Upper lobe of left lung (tissue), 6 donors: ENCODE results near the gene EMC8. TPM values are rescaled to one million over a fixed set of nuclear protein-coding genes. Genes with fewer than 3 reads are reported as not detected.

Experiments
- ATAC-seq, 2 donors: fragments of 200-7000 bp; cut with Tn5 transposase; one replicate each; pipeline ENCODE4 v1.9.1; 2022; ENCODE audit warnings: mild to moderate bottlenecking in 2 of 2, moderate library complexity in 2 of 2; ENCODE audit not compliant: low FRiP score in 2 of 2
- DNase-seq, 2 donors: peaks; one replicate each; pipeline ENCODE4 v3.0.0-alpha.2; 2019 to 2020
- H3K27ac ChIP-seq, 4 donors: fragments of 200-600 bp; sonication (generic); one replicate each; pipeline ENCODE4 v1.5.1; 2016 to 2019
- H3K27me3 ChIP-seq, 4 donors: fragments of 200-600 bp; sonication (generic); one replicate each; pipeline ENCODE4 v1.5.1; 2017 to 2019
- H3K36me3 ChIP-seq, 4 donors: fragments of 200-600 bp; sonication (generic); one replicate each; pipeline ENCODE4 v1.5.1; 2016 to 2019
- H3K4me1 ChIP-seq, 4 donors: fragments of 200-600 bp; sonication (generic); one replicate each; pipeline ENCODE4 v1.5.1; 2018 to 2019
- H3K4me3 ChIP-seq, 4 donors: fragments of 200-600 bp; sonication (generic); one replicate each; pipeline ENCODE4 v1.5.1; 2017 to 2019; ENCODE audit warnings: mild to moderate bottlenecking in 2 of 4, moderate library complexity in 1 of 4
- H3K9me3 ChIP-seq, 4 donors: fragments of 200-600 bp; sonication (generic); one replicate each; pipeline ENCODE4 v1.5.1; 2018 to 2019
- CTCF ChIP-seq, 6 experiments: fragments of 450-650 bp in 4 of 6; fragments of 200-600 bp in 2 of 6; sonication (generic) in 2 of 6; IDR thresholded peaks; one replicate each; pipeline ENCODE4 v1.5.1; 2016 to 2019; ENCODE audit warnings: antibody characterized with exemption in 6 of 6
- EP300 ChIP-seq, 4 donors: sonication (generic); formaldehyde crosslinking; IDR thresholded peaks; one replicate each; pipeline ENCODE4 v1.5.1; 2017; ENCODE audit warnings: antibody characterized with exemption in 4 of 4, control low read depth in 2 of 4
- POLR2A ChIP-seq, 4 donors: fragments of 450-650 bp; IDR thresholded peaks; one replicate each; pipeline ENCODE4 v1.5.1; 2016 to 2017; ENCODE audit warnings: antibody characterized with exemption in 4 of 4, mild to moderate bottlenecking in 2 of 4
- POLR2AphosphoS5 ChIP-seq, 2 donors: sonication (generic); formaldehyde crosslinking; IDR thresholded peaks; one replicate each; pipeline ENCODE4 v1.5.1; 2017; ENCODE audit warnings: antibody characterized with exemption in 2 of 2
- WGBS, 2 donors: methylation state at CpG; one replicate each; pipeline ENCODE4 v1.1.5; 2017 to 2018; 5-methylcytosine and 5-hydroxymethylcytosine counted together
- total RNA-seq, 6 donors: library from RNA; depleted of rRNA in 4 of 6; stranded (reverse); fragments of >200 nt in 4 of 6; gene quantifications; one replicate each; pipeline versions ENCODE4 v1.1.0 to v1.2.1, GENCODE V29; 2016 to 2021
- donor health status: DM: no; HTN: no; CAD: no; lungs with moderate emphysema.
- donor health status: DM: no; HTN: yes; CAD: no; lungs with severe emphysema.

The EMC8 gene
- total RNA-seq, 6 donors from 2014 or later: 15.8 to 39.8 (median 25.6) TPM

- Histone ChIP-seq H3K4me3 (no peak overlapping the region), H3K9me3 (no peaks in the 10 kb centered on the region), H3K36me3 (no peaks in the 10 kb centered on the region), H3K27ac (no peak overlapping the region), H3K27me3 (peaks cover 0 to 2% (median 0%) of the 10 kb centered on the region in 4 donors), H3K4me1 (peaks cover 20 to 38% (median 23%) of the 10 kb centered on the region in 4 donors)
- ATAC-seq: no peak
- TF ChIP-seq CTCF (IDR thresholded peaks at IDR 0.05) (no peak), POLR2AphosphoS5 (IDR thresholded peaks at IDR 0.05) (no peak), POLR2A (IDR thresholded peaks at IDR 0.05) (no peak), EP300 (IDR thresholded peaks at IDR 0.05) (no peak)
- no peak for DNase-seq
- 42 to 49% methylated on average over 6 to 15 of the region's 15 CpGs for WGBS, 2 donors
These were observed 47.4 kb downstream of the EMC8 start for GRCh38 chr16:85751698-85752501.

GRCh38 chr16:85750827-85751697, 48.3 kb downstream of the EMC8 start, which contains the start of gene C16orf74:
TSS of gene C16orf74 (minus strand) at chr16:85751096. CDS start at chr16:85735217, 15,879 bp downstream.
- peak; percentile 52 to 86 for ATAC-seq

GRCh38 chr16:85750146-85750826, 49.1 kb downstream of the EMC8 start:
- 1% methylated on average over 24 to 28 of the region's 51 CpGs for WGBS, 2 donors
- peak in 1 of 2 donors; percentile 24 for ATAC-seq

More at GRCh38 chr16:85750827-85751697, 48.3 kb downstream of the EMC8 start, which contains the start of gene C16orf74:
- Histone ChIP-seq H3K36me3 (no peaks in the 10 kb centered on the region), H3K4me3 (peak within 1 kb of the TSS; percentile 59 to 68 (median 63)), H3K4me1 (peaks cover 20 to 38% (median 23%) of the 10 kb centered on the region in 4 donors), H3K27ac (no peak within 1 kb of the TSS), H3K27me3 (peaks cover 0 to 2% (median 0%) of the 10 kb centered on the region in 4 donors), H3K9me3 (no peaks in the 10 kb centered on the region)
- WGBS, 2 donors: 21 to 34% methylated on average over 15 to 16 of the region's 96 CpGs
- DNase-seq: peak; percentile 39 to 92
- peak in 2 of 6 experiments; percentile 11 to 27 for TF ChIP-seq CTCF (IDR thresholded peaks at IDR 0.05)
- no peak for TF ChIP-seq POLR2A (IDR thresholded peaks at IDR 0.05)

More at GRCh38 chr16:85750146-85750826, 49.1 kb downstream of the EMC8 start:
- Histone ChIP-seq H3K4me1 (peaks cover 20 to 38% (median 23%) of the 10 kb centered on the region in 4 donors), H3K36me3 (no peaks in the 10 kb centered on the region), H3K4me3 (peak overlapping the region; percentile 59 to 68 (median 63)), H3K27me3 (peaks cover 0 to 2% (median 0%) of the 10 kb centered on the region in 4 donors), H3K9me3 (no peaks in the 10 kb centered on the region), H3K27ac (no peak overlapping the region)
- TF ChIP-seq CTCF (IDR thresholded peaks at IDR 0.05) (no peak), POLR2AphosphoS5 (IDR thresholded peaks at IDR 0.05) (no peak)
- peak in 1 of 2 donors; percentile 88 for DNase-seq
